Body of pancreas (tissue), 4 donors: ENCODE measurements around the gene SOBP.

Source experiments
- POLR2A ChIP-seq, 3 donors: fragments of 450-650 bp; IDR thresholded peaks; one replicate each; pipeline ENCODE4 v1.6.1; 2016; ENCODE audit warnings: antibody characterized with exemption in 3 of 3, mild to moderate bottlenecking in 2 of 3
- TF ChIP-seq, protein P1 (sequence below), 7 experiments: fragments of 450-650 bp in 4 of 7; fragments of 200-600 bp in 3 of 7; sonication (generic) in 3 of 7; IDR thresholded peaks; one replicate each; pipeline ENCODE4 v1.5.1; 2016 to 2019; ENCODE audit warnings: antibody characterized with exemption in 7 of 7

DNA sequence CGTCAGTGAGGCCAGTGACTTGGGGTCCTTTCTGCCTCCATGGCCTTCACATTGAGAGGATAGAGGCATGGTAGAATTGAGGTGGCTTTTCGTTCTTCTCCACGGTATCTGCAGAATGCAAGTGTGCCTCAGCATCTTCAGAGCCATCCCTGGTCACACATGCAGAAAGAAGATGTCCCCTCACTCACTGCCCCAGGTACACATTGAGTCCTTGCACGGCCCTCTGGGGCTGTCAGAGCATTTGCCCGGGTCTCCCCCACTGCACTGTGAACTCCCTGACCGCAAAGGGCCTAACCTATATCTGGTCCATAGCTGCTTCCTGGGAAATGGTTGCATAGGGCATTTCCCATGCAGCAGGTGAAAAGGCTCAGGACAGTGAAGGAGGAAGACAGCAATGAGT, 218.5 kb downstream of the SOBP start:
- TF ChIP-seq, protein P1, sequence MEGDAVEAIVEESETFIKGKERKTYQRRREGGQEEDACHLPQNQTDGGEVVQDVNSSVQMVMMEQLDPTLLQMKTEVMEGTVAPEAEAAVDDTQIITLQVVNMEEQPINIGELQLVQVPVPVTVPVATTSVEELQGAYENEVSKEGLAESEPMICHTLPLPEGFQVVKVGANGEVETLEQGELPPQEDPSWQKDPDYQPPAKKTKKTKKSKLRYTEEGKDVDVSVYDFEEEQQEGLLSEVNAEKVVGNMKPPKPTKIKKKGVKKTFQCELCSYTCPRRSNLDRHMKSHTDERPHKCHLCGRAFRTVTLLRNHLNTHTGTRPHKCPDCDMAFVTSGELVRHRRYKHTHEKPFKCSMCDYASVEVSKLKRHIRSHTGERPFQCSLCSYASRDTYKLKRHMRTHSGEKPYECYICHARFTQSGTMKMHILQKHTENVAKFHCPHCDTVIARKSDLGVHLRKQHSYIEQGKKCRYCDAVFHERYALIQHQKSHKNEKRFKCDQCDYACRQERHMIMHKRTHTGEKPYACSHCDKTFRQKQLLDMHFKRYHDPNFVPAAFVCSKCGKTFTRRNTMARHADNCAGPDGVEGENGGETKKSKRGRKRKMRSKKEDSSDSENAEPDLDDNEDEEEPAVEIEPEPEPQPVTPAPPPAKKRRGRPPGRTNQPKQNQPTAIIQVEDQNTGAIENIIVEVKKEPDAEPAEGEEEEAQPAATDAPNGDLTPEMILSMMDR (IDR thresholded peaks at IDR 0.05): no peak
- no peak for TF ChIP-seq POLR2A (IDR thresholded peaks at IDR 0.05)
